ENCODE results near the gene ZNF705A.
"Not testable (repeated sequence)": the region's sequence is repeated elsewhere in the genome, so short reads cannot be mapped to it uniquely, and the experiment has no call there.

The ZNF705A gene

GRCh38 chr12:8184206-8184605, 27.4 kb downstream of the ZNF705A start:
- DNase-seq (ENCODE audit: low read depth in 1 of 2, low spot score in 1 of 2): not testable (repeated sequence)

- DNase-seq (ENCODE audit: low read depth in 1 of 2, low spot score in 1 of 2): not testable (repeated sequence)
Measured at GRCh38 chr12:8188088-8188487, 31.3 kb downstream of the ZNF705A start.

GRCh38 chr12:8197685-8198308, 41.0 kb downstream of the ZNF705A start:
- not testable (repeated sequence) for DNase-seq (ENCODE audit: low read depth in 1 of 2, low spot score in 1 of 2)

- DNase-seq (ENCODE audit: low read depth in 1 of 2, low spot score in 1 of 2): not testable (repeated sequence)
Measured at GRCh38 chr12:8218711-8219382, 62.0 kb downstream of the ZNF705A start.

GRCh38 chr12:8221375-8221774, 64.6 kb downstream of the ZNF705A start:
- DNase-seq (ENCODE audit: low read depth in 1 of 2, low spot score in 1 of 2): not testable (repeated sequence)

- DNase-seq (ENCODE audit: low read depth in 1 of 2, low spot score in 1 of 2): not testable (repeated sequence)
Measured at GRCh38 chr12:8221844-8222243, 65.0 kb downstream of the ZNF705A start.

- not testable (repeated sequence) for DNase-seq (ENCODE audit: low read depth in 1 of 2, low spot score in 1 of 2)
Measured at GRCh38 chr12:8222303-8222702, 65.5 kb downstream of the ZNF705A start.

GRCh38 chr12:8223646-8224045, 66.8 kb downstream of the ZNF705A start:
- not testable (repeated sequence) for DNase-seq (ENCODE audit: low read depth in 1 of 2, low spot score in 1 of 2)

GRCh38 chr12:8224782-8225181, 68.0 kb downstream of the ZNF705A start:
- not testable (repeated sequence) for DNase-seq (ENCODE audit: low read depth in 1 of 2, low spot score in 1 of 2)

GRCh38 chr12:8226355-8226754, 69.5 kb downstream of the ZNF705A start:
- no peak for DNase-seq (ENCODE audit: low read depth in 1 of 2, low spot score in 1 of 2)

GRCh38 chr12:8226992-8227731, 70.3 kb downstream of the ZNF705A start, which contains the start of gene FAM90A1:
Gene FAM90A1, minus strand, starts transcription at chr12:8227618. Its CDS starts 2,786 bp downstream, at chr12:8224832.
- not testable (repeated sequence) for DNase-seq (ENCODE audit: low read depth in 1 of 2, low spot score in 1 of 2)

GRCh38 chr12:8227732-8228077, 70.9 kb downstream of the ZNF705A start:
- not testable (repeated sequence) for DNase-seq (ENCODE audit: low read depth in 1 of 2, low spot score in 1 of 2)

GRCh38 chr12:8228607-8229006, 71.8 kb downstream of the ZNF705A start:
- not testable (repeated sequence) for DNase-seq (ENCODE audit: low read depth in 1 of 2, low spot score in 1 of 2)

- DNase-seq (ENCODE audit: low read depth in 1 of 2, low spot score in 1 of 2): not testable (repeated sequence)
Measured at GRCh38 chr12:8229486-8229885, 72.7 kb downstream of the ZNF705A start.

All from stimulated activated CD4-positive, alpha-beta T cell treated with anti-CD3 and anti-CD28 coated beads, Interleukin-15, amount 100 ng/mL, for 1 hour (primary cell).